HG03066 (cell line): ENCODE measurements around the gene PPP3CA.
"Not testable (repeated sequence)": the region's sequence is repeated elsewhere in the genome, so short reads cannot be mapped to it uniquely, and the experiment has no call there.

ENCODE experiments used
- ATAC-seq: cut with Tn5 transposase; IDR thresholded peaks from one replicate; pipeline ENCODE4 v1.9.1; 2021; ENCODE audit warnings: low read depth; ENCODE audit not compliant: unreplicated experiment

PPP3CA gene

GRCh38 chr4:101155368-101155767, 192.0 kb downstream of the PPP3CA start:
- no peak for ATAC-seq

GRCh38 chr4:101153653-101154052, 193.7 kb downstream of the PPP3CA start:
- no peak for ATAC-seq

DNA sequence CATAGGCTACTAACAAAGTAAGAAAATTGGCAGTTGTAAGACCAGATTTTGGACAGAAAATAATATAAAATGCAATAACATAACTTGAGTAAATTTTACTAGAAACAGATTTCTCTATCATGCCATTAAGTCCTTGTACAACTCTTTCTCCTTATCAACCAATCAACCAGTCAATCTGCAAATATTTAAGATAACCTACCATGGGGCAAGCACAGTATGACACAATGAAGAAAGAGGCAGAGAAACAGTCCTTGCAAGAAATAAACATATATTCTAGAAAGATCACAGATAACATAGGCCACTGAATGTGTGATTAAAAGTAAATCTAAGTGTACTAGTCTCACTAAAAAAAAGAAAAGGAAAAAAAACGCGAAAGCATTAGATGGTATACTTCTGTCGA, 194.8 kb downstream of the PPP3CA start:
- no peak for ATAC-seq

DNA sequence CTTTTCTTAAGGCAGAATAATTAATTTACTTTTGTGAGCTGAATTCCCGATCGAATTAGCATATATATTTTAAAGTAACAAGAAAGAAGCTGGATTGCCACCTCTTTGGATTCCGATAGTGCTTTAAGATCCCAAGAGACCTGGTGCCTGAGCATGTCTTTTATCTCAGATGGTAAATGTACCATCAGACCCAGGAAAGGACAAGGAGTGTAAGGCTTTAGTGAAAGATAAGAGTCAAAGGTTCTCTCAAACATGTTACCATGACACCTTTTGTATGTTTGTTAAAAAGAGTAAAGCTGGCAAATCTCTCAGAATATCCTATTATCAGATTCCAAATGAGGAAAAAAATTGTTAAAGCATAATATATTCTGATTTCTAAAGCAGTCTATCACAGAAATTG, 198.8 kb downstream of the PPP3CA start:
- ATAC-seq: no peak

GRCh38 chr4:101147283-101147682, 200.0 kb downstream of the PPP3CA start:
- ATAC-seq: no peak

DNA sequence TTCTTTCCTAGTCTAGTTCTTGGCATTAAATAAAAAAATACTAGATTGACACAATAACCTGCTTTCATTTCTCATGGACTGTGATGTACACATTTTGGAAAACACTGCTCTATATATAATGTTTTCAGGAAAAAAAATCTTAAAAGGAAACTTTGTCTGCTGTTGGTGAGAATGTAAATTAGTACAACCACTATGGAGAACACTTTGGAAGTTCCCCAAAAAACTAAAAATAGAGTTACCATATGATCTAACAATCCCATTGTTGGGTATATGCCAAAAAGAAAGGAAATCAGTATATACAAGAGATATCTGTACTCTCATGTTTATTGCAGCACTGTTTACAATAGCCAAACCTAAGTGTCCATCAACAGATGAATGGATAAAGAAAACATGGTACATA, 202.3 kb downstream of the PPP3CA start:
- ATAC-seq: no peak

- ATAC-seq: no peak
These were observed 205.1 kb downstream of the PPP3CA start for GRCh38 chr4:101142259-101142658.

GRCh38 chr4:101141855-101142254, 205.5 kb downstream of the PPP3CA start:
- no peak for ATAC-seq

DNA sequence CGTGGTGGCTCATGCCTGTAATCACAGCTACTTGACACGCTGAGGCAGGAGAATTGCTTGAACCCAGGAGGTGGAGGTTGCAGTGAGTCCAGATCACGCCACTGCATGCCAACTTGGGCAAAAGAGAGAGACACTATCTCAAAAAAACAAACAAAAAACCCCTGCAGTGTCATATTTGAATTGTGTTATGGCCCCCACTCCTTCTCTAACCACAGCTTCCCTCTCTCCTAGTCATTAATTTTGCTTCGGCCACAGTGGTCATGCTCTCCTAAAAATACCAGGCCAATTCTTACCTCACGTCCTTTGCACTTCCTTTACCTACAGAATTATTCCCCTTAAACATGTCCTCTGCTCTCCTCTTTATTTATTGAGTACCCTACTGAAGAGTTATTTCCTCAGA, 206.1 kb downstream of the PPP3CA start:
- ATAC-seq: no peak

DNA sequence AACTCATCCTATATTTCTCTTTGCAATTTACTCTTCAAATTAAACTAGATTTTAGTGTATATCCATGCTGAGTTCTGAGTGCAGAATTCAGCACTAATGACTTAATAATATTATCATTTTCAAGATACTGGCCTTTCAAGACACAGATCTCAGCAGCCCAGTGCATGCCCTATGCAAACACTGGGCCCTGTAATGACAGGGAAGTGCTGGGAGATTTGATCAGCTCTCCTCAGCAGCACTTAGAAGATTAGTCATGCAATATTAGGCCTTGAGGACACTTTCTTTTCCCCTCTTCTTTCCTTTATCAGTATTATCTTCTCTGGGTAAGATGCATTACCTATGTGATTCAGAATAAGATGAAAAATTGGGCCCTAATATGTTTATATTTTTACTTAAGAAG, 207.1 kb downstream of the PPP3CA start:
- no peak for ATAC-seq

- no peak for ATAC-seq
These were observed 210.7 kb downstream of the PPP3CA start for GRCh38 chr4:101136373-101137370.

- peak; percentile 64 for ATAC-seq
These were observed 211.8 kb downstream of the PPP3CA start for GRCh38 chr4:101135371-101136010.

DNA sequence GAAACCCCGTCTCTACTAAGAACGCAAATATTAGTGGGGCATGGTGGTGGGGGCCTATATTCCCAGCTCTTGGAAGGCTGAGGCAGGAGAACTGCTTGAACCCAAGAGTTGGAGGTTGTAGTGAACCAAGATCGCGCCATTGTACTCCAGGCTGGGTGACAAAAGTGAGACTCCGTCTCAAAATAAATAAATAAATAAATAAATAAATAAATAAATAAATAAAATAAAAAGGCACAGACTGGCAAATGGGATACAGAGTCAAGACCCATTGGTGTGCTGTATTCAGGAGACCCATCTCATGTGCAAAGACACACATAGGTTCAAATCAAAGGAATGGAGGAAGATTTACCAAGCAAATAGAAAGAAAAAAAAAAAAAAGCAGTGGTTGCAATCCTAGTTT, 216.3 kb downstream of the PPP3CA start:
- not testable (repeated sequence) for ATAC-seq

- ATAC-seq: not testable (repeated sequence)
These were observed 218.4 kb downstream of the PPP3CA start for GRCh38 chr4:101128898-101129297.

GRCh38 chr4:101128473-101128872, 218.9 kb downstream of the PPP3CA start:
- ATAC-seq: no peak

DNA sequence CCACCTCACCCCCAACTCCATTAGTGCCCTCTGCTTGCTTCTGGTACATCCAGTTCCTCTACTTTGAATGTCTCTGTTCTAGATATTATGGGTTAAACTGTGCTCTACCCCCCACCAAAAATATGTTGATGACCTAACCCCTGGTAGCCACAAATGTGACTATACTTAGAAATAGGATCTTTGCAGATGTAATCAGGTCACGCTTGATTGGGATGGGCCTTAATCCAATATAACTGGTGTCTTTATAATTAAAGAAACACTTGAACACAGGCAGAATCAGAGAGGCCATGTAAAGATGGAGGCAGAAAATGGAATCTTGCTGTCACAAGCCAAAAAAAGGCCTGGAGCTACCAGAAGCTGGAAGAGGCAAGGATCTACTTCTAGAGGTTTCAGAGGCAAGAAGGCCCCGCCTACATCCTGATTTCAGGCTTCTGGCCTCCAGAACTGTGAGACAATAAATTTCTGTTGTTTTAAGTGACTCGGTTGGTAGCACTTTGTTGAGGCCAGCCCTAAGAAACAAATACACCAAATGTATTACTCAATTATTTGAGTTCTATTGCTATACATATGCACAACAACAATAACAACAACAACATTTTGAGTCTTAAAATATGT, 220.0 kb downstream of the PPP3CA start:
- peak; percentile 37 for ATAC-seq

DNA sequence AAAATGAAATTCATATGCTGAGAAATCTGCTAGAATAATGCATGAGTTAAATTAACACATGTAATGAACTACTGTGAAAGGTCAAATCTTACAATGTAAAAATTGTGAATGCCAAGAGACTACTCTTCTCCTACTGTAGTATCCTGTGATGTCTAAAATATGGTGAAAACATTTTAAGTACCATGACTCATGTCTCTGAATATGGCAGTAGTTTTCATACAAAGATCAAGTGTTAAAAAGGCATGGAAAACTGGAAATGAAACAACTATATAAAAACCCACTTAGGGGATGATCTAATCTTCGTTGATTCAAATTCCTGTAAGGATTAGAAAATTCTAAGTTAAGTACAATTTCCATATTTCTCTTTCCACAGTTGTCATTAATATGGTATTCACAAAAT, 221.3 kb downstream of the PPP3CA start:
- ATAC-seq: no peak

- ATAC-seq: no peak
These were observed 222.0 kb downstream of the PPP3CA start for GRCh38 chr4:101125045-101125942.

- ATAC-seq: no peak
These were observed 224.1 kb downstream of the PPP3CA start for GRCh38 chr4:101123231-101123630.

GRCh38 chr4:101122019-101122418, 225.3 kb downstream of the PPP3CA start:
- no peak for ATAC-seq
